ENCODE measurements around the gene SMARCD1.

SMARCD1 gene

GRCh38 chr12:50099302-50100008, 14.3 kb downstream of the SMARCD1 start:
- Histone ChIP-seq H3K36me3 (replicated peaks in 1 of 2; ENCODE audit: control insufficient read depth in 2 of 2, insufficient read depth in 2 of 2, low read length in 2 of 2) (peaks cover 46 to 81% of the 10 kb centered on the region in 2 donors), H3K79me1 (ENCODE audit: low read depth, low read length) (no peaks in the 10 kb centered on the region), H3K27me3 (ENCODE audit: control insufficient read depth in 3 of 3, insufficient read depth in 3 of 3, low read depth in 1 of 3, low read length in 3 of 3) (no peaks in the 10 kb centered on the region), H3K9ac (ENCODE audit: low read depth, low read length, poor library complexity) (no peak overlapping the region), H2BK5ac (ENCODE audit: low read length) (no peak overlapping the region), H2BK12ac (ENCODE audit: low read length) (no peak overlapping the region), H2BK15ac (ENCODE audit: low read length) (no peak overlapping the region), H3K9me3 (replicated peaks in 1 of 2; ENCODE audit: control insufficient read depth in 2 of 2, insufficient read depth in 1 of 2, low read depth in 1 of 2, low read length in 2 of 2) (peaks cover 0 to 1% of the 10 kb centered on the region in 2 donors), H3K18ac (ENCODE audit: low read length) (no peak overlapping the region), H2AFZ (ENCODE audit: low read length) (no peak overlapping the region), H3K14ac (ENCODE audit: low read length) (no peak overlapping the region), H4K8ac (ENCODE audit: low read depth, low read length) (no peak overlapping the region), H3K4me2 (ENCODE audit: insufficient read depth, low read length, poor library complexity, severe bottlenecking) (no peak overlapping the region), H3K4me3 (ENCODE audit: low read length in 2 of 2) (no peak overlapping the region), H4K91ac (ENCODE audit: low read depth, low read length, poor library complexity) (no peak overlapping the region), H3K4me1 (ENCODE audit: control insufficient read depth in 2 of 2, insufficient read depth in 1 of 2, low read depth in 1 of 2, low read length in 2 of 2) (peaks cover 2 to 9% of the 10 kb centered on the region in 2 donors), H3K23ac (ENCODE audit: low read depth, low read length, poor library complexity) (no peak overlapping the region), H3K4ac (ENCODE audit: low read length) (no peak overlapping the region), H2AK5ac (ENCODE audit: low read depth, low read length) (no peak overlapping the region), H3K27ac (replicated peaks; ENCODE audit: low read length) (no peak overlapping the region), H2BK120ac (ENCODE audit: low read depth, low read length) (no peak overlapping the region)
- DNase-seq (ENCODE audit: low spot score), result no peak
- WGBS, 2 donors (ENCODE audit: extremely low coverage in 2 of 2, insufficient read length in 2 of 2, insufficient replicate concordance in 1 of 2), result no CpG with 5 or more reads among the region's 5 CpGs

GRCh38 chr12:50100561-50100960, 15.4 kb downstream of the SMARCD1 start:
- Histone ChIP-seq H3K4me2 (ENCODE audit: insufficient read depth, low read length, poor library complexity, severe bottlenecking) (no peak overlapping the region), H3K79me1 (ENCODE audit: low read depth, low read length) (no peaks in the 10 kb centered on the region), H3K27ac (replicated peaks; ENCODE audit: low read length) (peak overlapping the region; percentile 10), H3K4ac (ENCODE audit: low read length) (no peak overlapping the region), H3K14ac (ENCODE audit: low read length) (no peak overlapping the region), H3K23ac (ENCODE audit: low read depth, low read length, poor library complexity) (no peak overlapping the region), H3K4me1 (ENCODE audit: control insufficient read depth in 2 of 2, insufficient read depth in 1 of 2, low read depth in 1 of 2, low read length in 2 of 2) (peaks cover 2 to 9% of the 10 kb centered on the region in 2 donors), H3K27me3 (ENCODE audit: control insufficient read depth in 3 of 3, insufficient read depth in 3 of 3, low read depth in 1 of 3, low read length in 3 of 3) (no peaks in the 10 kb centered on the region), H3K9me3 (replicated peaks in 1 of 2; ENCODE audit: control insufficient read depth in 2 of 2, insufficient read depth in 1 of 2, low read depth in 1 of 2, low read length in 2 of 2) (peaks cover 0 to 1% of the 10 kb centered on the region in 2 donors), H2BK5ac (ENCODE audit: low read length) (no peak overlapping the region), H4K91ac (ENCODE audit: low read depth, low read length, poor library complexity) (no peak overlapping the region), H4K8ac (ENCODE audit: low read depth, low read length) (no peak overlapping the region), H2BK12ac (ENCODE audit: low read length) (no peak overlapping the region), H3K4me3 (ENCODE audit: low read length in 2 of 2) (no peak overlapping the region), H2AFZ (ENCODE audit: low read length) (no peak overlapping the region), H2BK120ac (ENCODE audit: low read depth, low read length) (no peak overlapping the region), H2AK5ac (ENCODE audit: low read depth, low read length) (no peak overlapping the region), H3K36me3 (replicated peaks in 1 of 2; ENCODE audit: control insufficient read depth in 2 of 2, insufficient read depth in 2 of 2, low read length in 2 of 2) (peaks cover 40 to 71% of the 10 kb centered on the region in 2 donors), H2BK15ac (ENCODE audit: low read length) (no peak overlapping the region), H3K18ac (ENCODE audit: low read length) (no peak overlapping the region), H3K9ac (ENCODE audit: low read depth, low read length, poor library complexity) (no peak overlapping the region)
- no peak for DNase-seq (ENCODE audit: low spot score)
- no CpG with 5 or more reads among the region's 3 CpGs for WGBS, 2 donors (ENCODE audit: extremely low coverage in 2 of 2, insufficient read length in 2 of 2, insufficient replicate concordance in 1 of 2)

DNA sequence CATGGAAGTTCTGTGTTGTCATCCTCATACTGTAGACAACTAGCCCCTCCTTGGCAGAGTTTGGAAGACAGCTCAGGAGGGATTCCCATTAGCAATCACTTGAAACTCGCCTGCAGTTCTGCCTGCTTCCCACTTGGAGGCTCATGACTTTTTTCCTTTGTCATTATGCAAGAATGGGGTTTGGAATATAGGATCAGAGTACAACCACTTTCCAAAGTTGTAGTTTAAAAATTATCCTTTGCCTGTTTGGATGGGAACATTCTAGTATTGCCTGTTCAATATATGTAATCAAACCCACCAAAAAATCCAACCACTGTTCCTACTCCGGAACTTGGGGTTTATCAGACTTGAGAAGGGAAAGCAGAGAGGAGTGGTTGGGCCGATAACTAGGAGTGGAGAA, 16.5 kb downstream of the SMARCD1 start:
- H2BK12ac ChIP-seq (ENCODE audit: low read length), result no peak overlapping the region
- no peak overlapping the region for H3K23ac ChIP-seq (ENCODE audit: low read depth, low read length, poor library complexity)
- no CpG with 5 or more reads among the region's 3 CpGs for WGBS, 2 donors (ENCODE audit: extremely low coverage in 2 of 2, insufficient read length in 2 of 2, insufficient replicate concordance in 1 of 2)
- DNase-seq (ENCODE audit: low spot score), result no peak
- H3K79me1 ChIP-seq (ENCODE audit: low read depth, low read length), result no peaks in the 10 kb centered on the region
- H3K27me3 ChIP-seq (ENCODE audit: control insufficient read depth in 3 of 3, insufficient read depth in 3 of 3, low read depth in 1 of 3, low read length in 3 of 3), result no peaks in the 10 kb centered on the region
- no peak overlapping the region for H2BK5ac ChIP-seq (ENCODE audit: low read length)
- no peak overlapping the region for H2BK15ac ChIP-seq (ENCODE audit: low read length)
- no peak overlapping the region for H4K8ac ChIP-seq (ENCODE audit: low read depth, low read length)
- no peak overlapping the region for H3K4me2 ChIP-seq (ENCODE audit: insufficient read depth, low read length, poor library complexity, severe bottlenecking)
- H3K14ac ChIP-seq (ENCODE audit: low read length), result no peak overlapping the region
- no peak overlapping the region for H3K4ac ChIP-seq (ENCODE audit: low read length)
- peaks cover 0 to 1% of the 10 kb centered on the region in 2 donors for H3K9me3 ChIP-seq (replicated peaks in 1 of 2; ENCODE audit: control insufficient read depth in 2 of 2, insufficient read depth in 1 of 2, low read depth in 1 of 2, low read length in 2 of 2)
- no peak overlapping the region for H3K27ac ChIP-seq (replicated peaks; ENCODE audit: low read length)
- no peak overlapping the region for H3K9ac ChIP-seq (ENCODE audit: low read depth, low read length, poor library complexity)
- H4K91ac ChIP-seq (ENCODE audit: low read depth, low read length, poor library complexity), result no peak overlapping the region
- no peak overlapping the region for H2AK5ac ChIP-seq (ENCODE audit: low read depth, low read length)
- H2AFZ ChIP-seq (ENCODE audit: low read length), result no peak overlapping the region
- no peak overlapping the region for H3K4me3 ChIP-seq (ENCODE audit: low read length in 2 of 2)
- no peak overlapping the region for H3K18ac ChIP-seq (ENCODE audit: low read length)
- H3K36me3 ChIP-seq (replicated peaks in 1 of 2; ENCODE audit: control insufficient read depth in 2 of 2, insufficient read depth in 2 of 2, low read length in 2 of 2), result peaks cover 28 to 60% of the 10 kb centered on the region in 2 donors
- H2BK120ac ChIP-seq (ENCODE audit: low read depth, low read length), result no peak overlapping the region
- H3K4me1 ChIP-seq (ENCODE audit: control insufficient read depth in 2 of 2, insufficient read depth in 1 of 2, low read depth in 1 of 2, low read length in 2 of 2), result peaks cover 2 to 9% of the 10 kb centered on the region in 2 donors

DNA sequence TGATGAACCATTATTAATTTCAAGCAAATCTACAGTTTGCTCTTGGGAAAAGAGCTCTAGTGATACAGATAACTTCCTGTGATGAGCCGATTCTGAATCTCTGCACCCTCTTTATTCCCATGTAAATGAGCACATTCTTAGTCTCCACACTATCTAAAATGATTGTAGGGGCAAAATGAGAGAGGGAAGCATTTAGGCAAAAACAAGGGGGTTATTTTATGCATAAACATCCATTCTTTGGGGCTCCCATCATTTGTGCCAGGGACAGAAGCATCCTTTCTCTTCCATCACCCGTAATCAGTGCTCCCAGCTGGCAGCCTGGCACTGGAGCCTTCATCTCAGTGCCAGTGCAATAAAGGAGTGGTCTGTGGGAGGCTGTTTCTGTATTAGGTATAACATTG, 17.0 kb downstream of the SMARCD1 start:
- H2BK12ac ChIP-seq (ENCODE audit: low read length), result no peak overlapping the region
- no peak overlapping the region for H4K8ac ChIP-seq (ENCODE audit: low read depth, low read length)
- H3K9ac ChIP-seq (ENCODE audit: low read depth, low read length, poor library complexity), result no peak overlapping the region
- H2BK5ac ChIP-seq (ENCODE audit: low read length), result no peak overlapping the region
- no peaks in the 10 kb centered on the region for H3K27me3 ChIP-seq (ENCODE audit: control insufficient read depth in 3 of 3, insufficient read depth in 3 of 3, low read depth in 1 of 3, low read length in 3 of 3)
- no peak overlapping the region for H3K18ac ChIP-seq (ENCODE audit: low read length)
- H2AK5ac ChIP-seq (ENCODE audit: low read depth, low read length), result no peak overlapping the region
- peaks cover 0 to 1% of the 10 kb centered on the region in 2 donors for H3K9me3 ChIP-seq (replicated peaks in 1 of 2; ENCODE audit: control insufficient read depth in 2 of 2, insufficient read depth in 1 of 2, low read depth in 1 of 2, low read length in 2 of 2)
- H3K4me3 ChIP-seq (ENCODE audit: low read length in 2 of 2), result no peak overlapping the region
- no peak overlapping the region for H4K91ac ChIP-seq (ENCODE audit: low read depth, low read length, poor library complexity)
- no peak overlapping the region for H3K23ac ChIP-seq (ENCODE audit: low read depth, low read length, poor library complexity)
- WGBS, 2 donors (ENCODE audit: extremely low coverage in 2 of 2, insufficient read length in 2 of 2, insufficient replicate concordance in 1 of 2), result no CpG with 5 or more reads among the region's 2 CpGs
- H3K79me1 ChIP-seq (ENCODE audit: low read depth, low read length), result no peaks in the 10 kb centered on the region
- H3K4me2 ChIP-seq (ENCODE audit: insufficient read depth, low read length, poor library complexity, severe bottlenecking), result no peak overlapping the region
- no peak overlapping the region for H3K4ac ChIP-seq (ENCODE audit: low read length)
- H2BK15ac ChIP-seq (ENCODE audit: low read length), result no peak overlapping the region
- DNase-seq (ENCODE audit: low spot score), result no peak
- H3K4me1 ChIP-seq (ENCODE audit: control insufficient read depth in 2 of 2, insufficient read depth in 1 of 2, low read depth in 1 of 2, low read length in 2 of 2), result peaks cover 2 to 9% of the 10 kb centered on the region in 2 donors
- no peak overlapping the region for H3K27ac ChIP-seq (replicated peaks; ENCODE audit: low read length)
- peaks cover 24 to 55% of the 10 kb centered on the region in 2 donors for H3K36me3 ChIP-seq (replicated peaks in 1 of 2; ENCODE audit: control insufficient read depth in 2 of 2, insufficient read depth in 2 of 2, low read length in 2 of 2)
- H3K14ac ChIP-seq (ENCODE audit: low read length), result no peak overlapping the region
- H2BK120ac ChIP-seq (ENCODE audit: low read depth, low read length), result no peak overlapping the region
- no peak overlapping the region for H2AFZ ChIP-seq (ENCODE audit: low read length)
